Measurements from ENCODE around the gene FAM9B.
"Not testable (repeated sequence)": the region's sequence is repeated elsewhere in the genome, so short reads cannot be mapped to it uniquely, and the experiment has no call there.

FAM9B gene

DNA sequence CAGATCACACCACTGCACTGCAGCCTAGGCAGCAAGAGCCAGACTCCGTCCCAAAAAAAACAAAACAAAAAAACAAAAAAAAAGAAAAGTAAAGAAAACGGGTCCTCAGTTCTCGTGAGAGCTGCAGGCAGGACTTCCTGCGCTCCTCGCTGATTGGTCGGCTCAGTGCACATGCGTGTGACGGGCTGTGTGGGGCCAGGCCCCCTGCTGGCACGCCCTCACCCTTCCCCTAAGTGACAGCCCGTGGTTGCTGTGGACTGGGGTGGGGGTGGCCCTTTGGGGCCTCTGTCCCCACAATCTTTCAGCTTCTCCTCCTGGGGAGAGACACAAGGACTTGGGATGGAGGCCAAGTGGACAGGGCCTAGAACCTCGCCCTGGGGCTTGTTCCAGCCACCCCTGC, at the start of gene FAM9B:
FAM9B (minus strand) TSS at position 139 of the 400 bp plus-strand sequence. CDS start 1,141 bp downstream, outside the sequence.
- no peak for DNase-seq (ENCODE audit: low spot score)

DNA sequence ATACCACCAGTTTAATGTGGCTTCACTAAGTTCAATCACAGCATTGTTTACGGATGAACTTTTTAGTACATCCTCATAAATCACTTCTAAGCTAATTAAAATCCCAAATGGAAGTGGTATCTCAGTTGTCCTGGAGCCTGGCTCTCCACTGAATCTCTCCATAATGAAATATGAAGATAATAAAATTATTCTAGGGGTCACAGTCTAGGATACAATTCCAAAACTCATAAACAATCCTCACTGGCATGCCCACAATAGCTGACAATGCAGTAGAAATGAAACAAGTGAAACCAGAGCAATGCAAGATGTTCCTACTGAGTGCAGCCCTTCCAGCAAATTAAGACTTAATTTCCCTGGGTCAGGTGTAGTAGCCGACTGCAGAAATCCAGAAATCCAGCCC, 47.3 kb upstream of the FAM9B start:
- no peak for DNase-seq (ENCODE audit: low spot score)

DNA sequence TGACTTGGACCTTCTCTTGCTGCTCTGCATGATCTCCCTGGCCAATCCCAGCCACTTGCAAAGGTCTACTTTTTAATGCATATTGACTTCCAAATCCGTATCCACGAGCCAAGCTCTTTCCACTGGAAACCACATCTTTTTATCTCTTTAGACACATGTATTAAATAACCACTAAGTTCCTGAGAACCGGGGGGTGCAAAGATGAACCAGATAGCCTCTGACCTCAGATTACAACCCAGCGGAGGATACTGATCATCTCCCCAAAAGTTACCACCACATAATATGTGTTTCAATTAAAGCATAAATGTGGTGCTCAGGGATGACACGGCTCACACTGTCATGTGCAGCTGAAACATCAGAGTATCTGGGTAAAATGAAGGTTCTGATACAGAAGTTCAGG, 40.4 kb upstream of the FAM9B start:
- DNase-seq (ENCODE audit: low spot score) = no peak

DNA sequence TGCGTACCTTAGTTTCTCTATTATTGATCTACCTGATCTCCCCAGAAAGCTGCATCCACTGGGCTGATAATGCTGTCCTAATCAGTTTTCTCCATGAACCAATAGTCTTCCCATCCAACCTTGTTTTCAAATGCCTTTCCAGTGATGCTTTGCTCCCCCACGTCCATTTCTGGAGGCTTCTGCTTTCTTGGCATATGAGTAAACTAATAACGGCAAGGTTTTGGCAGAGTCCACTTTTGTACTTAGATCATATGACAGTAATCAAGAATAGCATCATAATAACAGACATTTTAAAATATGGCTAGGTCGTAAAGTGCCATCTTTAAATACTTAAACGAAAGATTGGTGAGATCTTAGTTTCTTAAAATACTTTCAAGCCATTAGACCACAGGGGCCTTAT, 38.4 kb upstream of the FAM9B start:
- no peak for DNase-seq (ENCODE audit: low spot score)

DNA sequence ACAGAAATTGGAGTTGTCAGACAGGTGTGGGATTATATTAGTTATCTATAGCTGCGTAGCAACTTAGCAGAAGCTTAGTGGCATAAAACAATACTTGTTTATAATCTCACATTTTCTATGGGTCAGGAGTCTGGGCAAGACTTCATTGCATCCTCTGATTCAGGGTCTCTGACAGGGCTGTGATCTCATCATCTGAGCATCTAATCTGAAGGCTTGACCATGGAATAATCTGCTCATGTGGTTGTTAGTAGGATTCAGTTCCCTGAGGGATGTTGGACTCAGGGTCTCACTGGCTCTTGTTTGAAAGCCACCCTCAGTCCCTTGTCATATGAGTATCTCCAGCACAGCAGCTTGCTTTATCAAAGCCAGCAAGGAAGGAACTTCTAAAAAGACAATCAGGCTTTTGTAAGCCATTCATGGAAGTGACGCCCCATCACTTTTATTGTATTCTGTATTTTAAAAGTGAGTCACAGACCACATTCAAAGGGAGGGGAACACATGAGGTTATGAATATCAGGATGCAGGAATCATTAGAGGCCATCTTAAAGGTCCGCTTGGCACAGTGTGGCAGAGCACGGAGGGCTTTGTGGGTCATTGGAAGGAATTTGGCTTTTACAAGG, 37.2 kb upstream of the FAM9B start:
- no peak for DNase-seq (ENCODE audit: low spot score)

DNA sequence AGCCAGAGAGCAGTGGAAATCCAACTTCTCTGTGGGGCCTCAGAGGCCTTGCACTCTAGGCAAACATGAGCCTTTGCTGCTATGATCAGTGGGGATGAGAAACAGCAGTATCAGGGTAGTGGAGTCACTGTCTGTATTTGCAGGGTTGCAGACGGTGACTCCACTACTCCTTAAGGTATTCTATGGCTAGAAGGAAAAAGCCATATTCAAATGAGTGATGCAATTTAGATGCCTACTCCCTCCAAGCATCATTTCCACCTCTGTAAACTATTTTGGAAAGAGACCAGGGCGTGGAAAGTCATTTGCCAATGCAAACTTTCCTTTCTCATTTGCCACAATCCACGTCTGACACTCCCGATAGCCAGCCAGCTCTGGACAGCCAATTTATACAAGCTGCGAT, 35.6 kb upstream of the FAM9B start:
- no peak for DNase-seq (ENCODE audit: low spot score)

DNA sequence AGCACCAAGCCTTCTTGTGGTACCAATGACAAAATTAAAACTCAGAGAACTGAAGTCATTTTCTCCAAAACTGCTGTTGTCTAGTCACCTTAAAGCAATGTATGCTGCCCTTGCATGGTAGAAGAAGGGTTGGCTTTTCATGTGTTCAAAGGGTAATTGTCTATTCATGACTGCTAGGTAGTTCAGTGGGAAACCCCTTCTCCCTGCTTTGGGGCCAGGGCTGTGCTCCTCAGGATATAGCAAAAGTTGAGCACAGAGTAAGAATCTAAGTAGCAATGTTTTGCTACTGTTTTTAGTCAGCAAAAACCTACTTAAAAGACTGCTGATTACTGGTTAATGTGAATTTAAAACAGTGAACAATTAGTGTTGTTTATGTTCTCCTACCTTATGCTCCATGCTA, 30.8 kb upstream of the FAM9B start:
- no peak for DNase-seq (ENCODE audit: low spot score)

DNA sequence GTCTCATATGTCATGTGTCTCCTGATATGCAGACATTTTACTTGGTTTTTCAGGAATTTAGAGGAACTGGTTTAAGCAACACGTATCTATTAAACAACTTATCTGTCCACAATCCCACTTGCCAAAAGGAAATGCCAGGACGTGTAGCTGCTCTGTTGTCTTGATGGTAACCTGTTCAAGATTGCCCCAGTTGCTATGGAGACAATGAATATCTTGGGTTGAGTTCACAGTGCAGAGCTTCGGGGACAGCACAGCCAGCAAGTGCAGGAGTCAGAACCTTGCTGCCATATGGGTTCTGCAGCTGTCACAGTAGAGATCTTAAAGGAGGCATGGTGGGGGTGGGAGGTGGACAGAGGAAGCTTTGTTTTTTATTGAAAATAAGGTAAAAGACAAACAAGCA, 28.7 kb upstream of the FAM9B start:
- DNase-seq (ENCODE audit: low spot score) = no peak

DNA sequence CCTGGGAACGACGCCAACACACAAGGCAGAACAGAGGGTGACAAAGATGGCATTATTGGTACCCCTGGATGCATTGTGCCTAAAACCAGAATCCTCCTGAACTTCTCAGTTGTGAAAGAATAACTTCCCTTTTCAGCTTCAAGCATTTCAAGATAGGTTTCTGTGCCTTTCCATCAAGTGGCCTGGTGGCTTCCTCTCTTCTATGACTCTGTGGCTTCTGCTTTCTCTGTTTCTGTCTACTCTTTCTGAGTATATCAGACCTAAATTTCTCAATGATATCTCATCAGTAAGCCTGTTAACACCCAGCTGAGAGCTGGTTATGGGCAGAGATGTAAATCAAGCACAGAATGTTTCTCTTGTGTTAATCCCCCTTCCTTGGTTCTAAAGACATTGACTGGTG, 21.4 kb upstream of the FAM9B start:
- DNase-seq (ENCODE audit: low spot score) = no peak

DNA sequence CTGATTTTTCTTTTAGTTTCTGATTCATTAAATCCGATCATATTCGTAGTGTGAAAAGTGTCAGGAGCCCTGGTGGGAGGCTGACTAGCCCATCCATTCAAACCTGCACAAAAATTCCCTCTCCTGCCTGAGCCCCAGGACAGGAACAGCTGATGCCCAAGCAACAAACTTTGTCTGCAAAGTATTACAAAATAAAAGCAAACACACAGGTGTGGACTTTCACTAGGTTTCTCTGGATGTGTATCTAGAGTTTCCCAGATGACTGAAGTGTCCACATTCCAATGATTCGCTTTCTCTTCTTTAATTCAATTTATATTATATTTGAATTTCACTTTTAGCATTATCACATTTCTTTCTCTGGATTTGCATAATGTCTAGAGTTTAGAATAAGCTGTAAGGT, 18.2 kb upstream of the FAM9B start:
- DNase-seq (ENCODE audit: low spot score) = no peak

DNA sequence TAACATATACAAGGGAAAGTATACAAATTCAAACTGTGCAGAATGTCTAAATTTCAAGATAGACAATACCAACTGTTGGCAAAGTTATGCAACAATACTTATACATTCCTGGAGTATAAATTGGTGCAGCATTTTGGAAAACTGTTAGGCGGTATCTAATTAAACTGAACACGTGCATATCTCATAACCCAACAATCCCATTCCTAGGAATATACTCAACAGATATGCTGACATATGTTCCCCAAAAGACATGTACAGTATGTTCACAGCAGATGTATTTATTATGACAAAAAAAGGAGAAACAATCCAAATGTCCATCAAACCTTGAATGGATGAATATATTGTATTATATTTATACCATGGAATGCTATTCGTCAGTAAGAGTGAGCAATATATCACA, 16.4 kb upstream of the FAM9B start:
- no peak for DNase-seq (ENCODE audit: low spot score)

DNA sequence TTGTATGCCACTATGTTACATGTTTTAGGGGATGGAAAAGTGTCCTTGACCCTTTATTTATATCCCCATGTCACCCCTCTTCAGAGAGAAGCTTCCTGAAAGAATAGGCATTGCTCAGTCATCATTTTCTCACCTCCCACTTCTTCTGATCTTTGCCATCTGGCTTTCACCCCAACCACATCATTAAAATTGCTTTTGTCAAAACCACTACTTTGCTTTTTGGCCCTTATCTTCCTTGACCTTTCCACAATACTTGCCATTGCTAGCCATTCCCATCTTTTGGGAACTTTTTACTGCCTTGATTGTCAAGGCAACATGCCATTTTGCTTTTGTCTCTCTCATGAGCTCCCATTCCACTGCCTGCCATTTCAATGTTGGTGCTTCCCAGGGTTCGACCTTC, 14.9 kb upstream of the FAM9B start:
- DNase-seq (ENCODE audit: low spot score) = no peak

DNA sequence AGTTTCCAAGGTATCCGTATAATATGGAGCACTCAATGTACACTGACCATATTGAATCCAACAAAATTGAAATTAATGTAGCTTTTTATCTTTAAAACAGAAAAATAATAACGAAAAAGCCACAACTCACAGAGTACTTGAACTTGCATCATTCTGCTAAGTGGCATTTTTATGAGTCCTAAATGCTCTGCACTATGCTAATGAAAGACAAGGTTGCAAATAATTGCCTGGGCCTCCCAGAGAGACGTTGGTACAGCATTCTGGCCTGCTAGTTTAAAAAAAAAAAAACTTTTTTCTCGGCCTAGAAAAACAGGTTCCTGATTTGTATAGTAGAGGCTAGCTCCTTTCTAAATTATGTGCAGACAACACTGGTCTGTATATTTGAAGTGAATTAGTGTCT, 4.3 kb upstream of the FAM9B start:
- no peak for DNase-seq (ENCODE audit: low spot score)

DNA sequence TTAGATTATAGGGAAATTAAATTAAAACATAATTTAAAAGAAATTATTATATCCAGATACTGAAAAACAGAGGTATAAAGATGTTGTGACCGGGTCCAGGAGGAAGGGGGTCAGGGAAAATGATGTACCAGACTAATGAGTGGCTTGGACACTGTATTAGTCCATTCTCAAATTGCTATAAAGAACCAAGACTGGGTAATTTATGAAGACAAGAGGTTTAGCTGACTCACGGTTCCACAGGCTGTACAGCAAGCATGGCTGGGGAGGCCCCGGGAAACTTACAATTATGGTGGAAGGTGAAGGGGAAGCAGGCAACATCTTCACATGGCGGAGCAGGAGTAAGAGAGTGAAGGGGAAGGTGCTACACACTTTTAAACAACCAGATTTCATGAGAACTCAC, 3.4 kb upstream of the FAM9B start:
- no peak for DNase-seq (ENCODE audit: low spot score)

DNA sequence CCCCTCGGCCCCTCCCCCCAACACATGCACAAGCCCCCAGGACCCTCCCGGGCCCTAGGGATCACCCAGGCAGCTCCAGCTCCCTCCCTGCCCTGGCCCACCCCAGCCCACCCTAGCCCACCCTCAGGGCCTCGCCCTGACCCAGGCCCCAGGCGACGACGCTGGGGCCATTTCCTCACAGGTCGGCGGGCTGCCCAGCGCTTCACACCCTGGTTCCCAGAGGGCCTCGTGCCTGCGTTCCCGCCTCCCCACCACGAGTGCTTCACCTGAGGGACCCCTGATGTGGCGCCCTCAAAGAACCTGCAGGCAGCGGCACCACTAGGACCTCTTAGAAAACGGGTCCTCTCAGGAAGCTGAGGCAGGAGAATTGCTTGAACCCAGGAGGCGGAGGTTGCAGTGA, 341 bp downstream of the FAM9B start:
- no peak for DNase-seq (ENCODE audit: low spot score)

DNA sequence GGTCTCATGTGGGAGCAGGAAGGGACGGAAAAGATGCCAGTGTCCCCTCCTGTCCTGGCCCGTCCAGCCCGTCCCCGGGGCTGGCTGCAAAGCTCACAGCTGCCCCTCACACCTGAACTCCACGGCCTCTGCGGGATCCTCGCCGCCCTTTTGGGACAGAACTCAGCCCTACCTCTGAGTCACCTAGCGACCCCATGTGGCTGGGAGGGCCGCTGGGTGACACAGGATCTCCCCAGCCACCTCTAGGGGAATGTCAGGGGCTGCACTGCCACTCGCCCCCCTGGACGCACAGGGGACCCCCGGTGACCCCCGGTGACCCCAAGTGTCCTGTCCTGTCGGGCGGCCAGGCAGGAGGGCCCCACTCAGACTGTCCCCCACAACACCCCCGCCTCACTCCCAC, 748 bp downstream of the FAM9B start:
- no peak for DNase-seq (ENCODE audit: low spot score)

DNA sequence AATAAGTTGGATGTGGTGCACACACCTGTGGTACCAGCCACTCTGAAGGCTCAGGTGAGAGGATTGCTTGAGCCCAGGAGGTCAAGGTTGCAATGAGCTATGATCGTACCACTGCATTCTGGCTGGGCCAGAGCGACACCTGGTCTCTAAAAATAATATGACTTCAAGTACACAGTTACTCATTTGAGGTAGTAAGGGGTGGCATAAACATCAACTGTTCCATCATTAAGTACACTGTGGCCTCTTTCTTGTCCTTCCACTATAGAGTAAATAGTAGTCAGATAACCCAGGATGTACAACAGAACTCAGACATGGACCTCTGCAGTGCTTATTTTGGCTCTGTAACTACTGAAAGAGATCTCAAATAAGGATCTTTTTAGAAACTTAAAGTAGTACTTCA, 10.6 kb downstream of the FAM9B start:
- no peak for DNase-seq (ENCODE audit: low spot score)

DNA sequence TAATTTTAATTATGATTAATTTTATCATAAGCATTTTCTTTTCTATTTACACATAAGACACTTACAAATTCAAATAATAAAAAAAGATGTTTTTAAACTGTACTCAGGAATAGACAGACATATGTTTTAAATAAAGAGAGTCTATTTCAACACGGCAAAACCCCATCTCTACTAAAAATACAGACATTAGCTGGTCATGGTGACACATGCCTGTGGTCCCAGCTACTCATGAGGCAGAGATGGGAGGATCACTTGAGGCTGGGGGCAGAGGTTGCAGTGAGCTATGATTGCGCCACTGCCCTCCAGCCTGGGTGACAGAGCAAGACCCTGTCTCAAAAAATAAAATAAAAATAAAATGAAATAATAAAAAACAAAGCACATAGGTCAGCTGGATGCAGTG, 14.8 kb downstream of the FAM9B start:
- no peak for DNase-seq (ENCODE audit: low spot score)

DNA sequence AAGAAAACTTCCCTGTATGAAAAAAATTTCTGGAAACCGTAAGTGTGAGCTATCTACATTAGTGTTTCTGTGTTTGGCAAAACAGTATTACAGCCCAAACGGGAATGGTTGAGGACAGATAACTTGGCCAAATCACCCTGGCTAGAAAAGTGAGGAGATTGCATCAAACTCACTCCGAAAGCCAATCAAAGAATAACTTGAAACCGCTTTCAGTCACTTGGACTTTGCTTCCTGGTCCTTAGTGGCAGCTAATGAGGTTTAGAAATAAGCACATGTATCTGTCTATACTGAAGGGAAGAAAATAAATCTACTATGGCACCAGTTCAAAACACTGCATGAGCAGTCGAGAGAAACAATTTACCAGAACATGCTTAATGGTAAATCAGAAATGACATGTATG, 15.6 kb downstream of the FAM9B start:
- not testable (repeated sequence) for DNase-seq (ENCODE audit: low spot score)

DNA sequence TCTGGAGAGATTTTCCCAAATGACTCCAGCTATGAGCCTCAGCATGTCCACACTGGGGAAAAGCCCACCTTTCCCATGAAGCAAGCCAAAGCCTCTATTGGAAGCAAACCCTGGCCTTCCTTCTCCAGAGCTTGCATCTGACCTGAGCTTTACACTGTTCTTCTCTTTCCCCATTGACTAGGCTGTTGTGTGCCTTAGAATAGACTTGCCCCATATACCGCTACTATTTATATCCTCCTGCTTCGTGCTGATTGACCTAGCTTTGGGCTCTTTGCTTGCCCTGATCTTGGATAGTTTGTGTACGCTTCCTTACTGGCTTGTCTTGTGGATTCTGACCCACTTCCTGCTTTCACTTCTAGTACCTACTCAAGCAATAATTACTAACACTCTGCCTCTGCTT, 30.9 kb downstream of the FAM9B start:
- no peak for DNase-seq (ENCODE audit: low spot score)

DNA sequence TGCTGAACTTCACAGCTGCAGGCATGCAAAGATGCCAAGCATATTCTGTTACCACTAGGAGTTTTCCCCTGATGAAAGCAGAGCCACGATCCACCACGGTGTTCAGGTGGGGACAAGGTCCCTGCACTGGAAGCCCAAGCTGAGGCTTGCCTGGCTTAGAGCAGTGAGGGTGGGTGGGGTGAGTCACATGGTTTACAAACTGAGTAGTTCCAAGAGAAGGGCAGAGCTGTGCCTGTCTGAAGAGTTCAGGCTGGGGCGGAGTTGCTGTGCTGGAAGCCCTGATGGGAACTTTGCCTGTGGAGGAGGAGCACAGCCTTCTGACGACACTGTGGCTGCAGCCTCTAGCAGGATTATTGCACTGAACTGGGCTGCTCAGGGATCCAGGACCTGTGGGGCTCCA, 45.5 kb downstream of the FAM9B start:
- DNase-seq (ENCODE audit: low spot score) = no peak

DNA sequence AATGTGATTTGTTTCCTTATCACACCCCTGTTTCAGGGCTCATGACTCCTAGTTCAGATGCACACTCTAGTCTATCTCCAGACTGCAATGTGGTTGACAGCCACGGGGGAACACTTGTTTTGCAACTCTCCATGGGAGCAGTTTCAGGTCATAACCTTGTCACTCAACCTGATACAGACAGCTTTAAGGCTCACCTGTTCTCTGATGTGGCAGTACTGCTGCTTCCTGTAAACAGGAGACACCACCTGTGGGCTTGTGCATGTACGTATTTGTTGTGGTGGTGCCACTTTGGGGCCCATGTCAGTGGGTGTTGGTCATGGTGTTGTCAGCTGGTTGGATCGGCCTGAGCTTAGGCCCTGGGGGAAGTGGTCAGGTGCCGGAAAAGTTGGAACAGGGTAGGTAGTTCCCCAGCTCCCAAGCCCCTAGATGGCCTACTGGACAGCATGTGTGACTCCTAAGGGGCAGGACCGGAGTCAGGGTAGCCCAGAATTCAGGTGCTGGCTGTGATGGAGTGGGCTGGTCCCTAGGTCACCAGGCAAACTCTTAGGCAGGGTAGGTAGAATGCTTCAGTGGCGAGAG, 46.2 kb downstream of the FAM9B start:
- DNase-seq (ENCODE audit: low spot score) = no peak

DNA sequence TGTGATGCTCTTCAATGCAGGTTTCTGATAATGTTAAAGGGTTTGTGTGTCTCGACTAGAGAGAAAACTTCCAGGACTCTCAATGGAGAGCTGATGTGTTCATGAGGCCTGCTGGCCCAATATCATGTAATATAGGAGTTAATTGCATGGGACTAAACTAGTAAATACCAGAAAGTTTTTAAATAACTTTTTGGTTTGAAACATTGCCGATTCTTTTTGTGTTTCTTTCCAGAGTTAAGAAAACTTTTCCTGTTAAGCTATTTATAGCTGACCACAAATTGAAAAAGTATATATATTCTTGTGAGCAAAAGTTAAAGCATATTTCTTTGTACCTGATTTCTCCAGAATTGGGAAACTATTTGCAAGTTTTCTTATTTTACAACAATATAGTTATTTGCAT, 49.7 kb downstream of the FAM9B start:
- no peak for DNase-seq (ENCODE audit: low spot score)

DNA sequence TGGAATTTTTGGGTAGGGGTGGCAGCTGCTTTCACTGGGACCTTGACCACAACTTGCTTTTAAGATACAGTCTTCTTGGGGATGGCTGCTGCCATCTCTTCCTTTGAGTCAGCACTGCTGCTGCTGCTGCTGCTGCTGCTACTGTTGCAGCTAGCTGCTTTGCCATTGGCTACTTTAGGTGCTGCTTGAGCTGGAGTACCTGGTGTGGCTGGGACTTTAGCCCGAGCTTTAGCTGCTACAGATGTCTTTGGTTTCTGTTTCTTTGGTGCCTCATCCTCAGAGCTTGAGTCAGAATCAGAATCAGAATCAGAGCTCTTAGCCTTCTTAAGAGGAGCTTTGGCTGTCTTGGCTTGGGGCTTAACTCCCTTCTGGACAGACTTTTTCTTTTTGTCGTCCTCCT, 52.2 kb downstream of the FAM9B start:
- no peak for DNase-seq (ENCODE audit: low spot score)

DNA sequence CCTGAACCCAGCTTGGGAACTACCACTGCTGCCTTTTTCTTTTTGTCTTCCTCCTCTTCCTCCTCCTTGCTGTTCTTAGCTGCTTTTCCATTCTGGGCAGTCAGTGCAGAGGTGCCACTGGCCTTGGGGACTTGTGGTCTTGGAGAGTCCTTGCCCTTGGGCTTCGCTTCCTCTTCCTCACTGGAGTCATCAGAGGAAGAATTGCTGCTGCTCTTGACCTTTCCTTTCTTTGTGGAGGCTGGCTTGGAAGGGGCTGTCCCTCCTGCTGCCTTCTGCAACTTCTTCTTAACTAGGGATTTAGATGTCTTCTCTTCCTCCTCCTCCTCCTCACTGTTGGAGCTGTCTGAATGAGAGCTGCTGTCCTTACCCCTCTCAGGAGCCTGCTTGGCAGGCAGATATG, 53.2 kb downstream of the FAM9B start:
- no peak for DNase-seq (ENCODE audit: low spot score)
